T-helper 1 cell treated with Interleukin-12 subunit alpha and Interleukin-12 subunit beta and Interleukin-4 antibody, amounts not matched to agents 30 μg/mL and 1 μg/mL, for 36 hours (primary cell): ENCODE measurements around the gene RNF224.
A peak's percentile ranks its signal among the peaks of the same experiment; 100 is the strongest.
"Not testable (repeated sequence)": the region's sequence is repeated elsewhere in the genome, so short reads cannot be mapped to it uniquely, and the experiment has no call there.

Source experiments
- H3K27ac Mint-ChIP-seq: one replicate; pipeline ENCODE4 v1.8.0; 2021; ENCODE audit warnings: mild to moderate bottlenecking, mixed read lengths
- H3K27me3 Mint-ChIP-seq: one replicate; pipeline ENCODE4 v1.8.0; 2021; ENCODE audit warnings: low read depth, mixed read lengths
- H3K36me3 Mint-ChIP-seq: one replicate; pipeline ENCODE4 v1.8.0; 2021; ENCODE audit warnings: low read depth, mixed read lengths
- H3K4me1 Mint-ChIP-seq: one replicate; pipeline ENCODE4 v1.8.0; 2021; ENCODE audit warnings: low read depth, mixed read lengths
- H3K4me3 Mint-ChIP-seq: one replicate; pipeline ENCODE4 v1.8.0; 2021; ENCODE audit warnings: mild to moderate bottlenecking, moderate library complexity, mixed read lengths
- H3K9me3 Mint-ChIP-seq: one replicate; pipeline ENCODE4 v1.8.0; 2021; ENCODE audit warnings: mixed read lengths

Gene RNF224

DNA sequence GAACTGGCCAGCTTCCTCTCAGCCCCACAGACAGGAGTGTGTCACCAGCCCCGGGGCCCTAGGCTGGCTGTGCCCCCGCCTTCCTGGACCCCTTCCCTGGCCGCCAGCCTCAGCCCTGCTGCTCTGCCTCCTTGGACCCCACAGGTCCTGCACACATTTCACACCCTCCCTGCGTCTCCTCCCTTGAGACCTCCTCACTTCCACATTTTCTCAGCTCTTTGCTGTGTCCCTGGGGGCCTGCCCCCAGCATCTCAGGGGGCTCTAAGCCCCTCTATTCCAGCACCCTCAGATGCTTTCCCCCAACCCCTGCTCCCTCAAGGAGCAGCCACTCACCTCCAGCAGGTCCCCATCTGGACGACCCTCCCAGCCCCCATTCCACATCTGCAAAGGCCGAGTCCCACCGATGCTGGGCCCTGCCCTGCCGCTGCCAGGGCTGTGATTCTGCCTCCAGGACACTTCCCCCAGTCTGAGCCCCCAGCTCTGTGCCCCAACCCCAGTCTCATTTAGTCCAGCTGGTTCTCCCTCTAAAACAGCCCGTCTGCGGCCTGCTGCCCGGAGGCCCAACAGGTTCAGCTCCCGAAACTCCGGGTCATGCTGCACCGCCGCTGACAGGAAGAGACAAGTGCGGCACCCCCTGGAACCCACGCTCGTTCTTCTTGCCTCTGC, 7.6 kb downstream of the RNF224 start:
- H3K9me3 Mint-ChIP-seq = no peaks in the 10 kb centered on the region
- no peaks in the 10 kb centered on the region for H3K27me3 Mint-ChIP-seq
- H3K4me1 Mint-ChIP-seq = peaks cover 2% of the 10 kb centered on the region
- H3K27ac Mint-ChIP-seq = no peak overlapping the region
- no peaks in the 10 kb centered on the region for H3K36me3 Mint-ChIP-seq
- no peak overlapping the region for H3K4me3 Mint-ChIP-seq

DNA sequence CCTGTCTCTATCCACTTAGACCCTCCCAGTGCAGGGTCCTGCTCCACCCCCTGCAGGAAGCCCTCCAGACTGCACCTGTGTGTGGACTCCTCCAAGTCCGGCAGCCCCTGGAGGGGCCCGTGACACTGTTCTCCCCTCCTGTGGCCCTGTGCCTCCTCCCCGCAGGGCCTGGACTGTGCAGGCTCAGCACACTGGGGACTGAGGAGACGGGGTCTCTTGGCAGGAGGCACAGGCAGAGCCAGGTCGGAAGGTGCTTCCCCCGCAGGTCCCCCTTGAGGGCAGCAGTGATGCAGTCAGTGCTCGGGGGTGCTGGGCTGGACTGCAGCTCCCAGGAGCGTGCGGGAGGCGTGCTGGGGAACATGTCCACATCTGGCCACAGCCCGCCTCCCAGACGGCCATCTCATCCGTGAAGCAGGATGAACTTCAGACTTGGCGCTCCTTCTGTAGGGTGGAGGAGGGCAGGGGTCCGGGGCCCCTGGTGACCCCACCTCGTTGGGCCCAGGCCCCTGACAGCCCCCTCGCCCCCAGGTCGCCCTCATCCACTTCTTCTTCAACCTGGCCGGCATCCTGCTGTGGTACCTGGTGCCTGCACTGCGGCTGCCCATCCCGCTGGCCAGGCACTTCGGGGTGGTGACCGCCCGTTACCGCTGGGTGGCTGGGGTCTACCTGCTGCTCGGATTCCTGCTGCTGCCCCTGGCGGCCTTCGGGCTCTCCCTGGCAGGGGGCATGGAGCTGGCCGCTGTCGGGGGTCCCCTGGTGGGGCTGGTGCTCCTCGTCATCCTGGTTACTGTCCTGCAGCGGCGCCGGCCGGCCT, 8.3 kb downstream of the RNF224 start:
- H3K9me3 Mint-ChIP-seq = no peaks in the 10 kb centered on the region
- no peaks in the 10 kb centered on the region for H3K27me3 Mint-ChIP-seq
- H3K36me3 Mint-ChIP-seq = no peaks in the 10 kb centered on the region
- no peak overlapping the region for H3K27ac Mint-ChIP-seq
- no peak overlapping the region for H3K4me3 Mint-ChIP-seq
- peaks cover 2% of the 10 kb centered on the region for H3K4me1 Mint-ChIP-seq

DNA sequence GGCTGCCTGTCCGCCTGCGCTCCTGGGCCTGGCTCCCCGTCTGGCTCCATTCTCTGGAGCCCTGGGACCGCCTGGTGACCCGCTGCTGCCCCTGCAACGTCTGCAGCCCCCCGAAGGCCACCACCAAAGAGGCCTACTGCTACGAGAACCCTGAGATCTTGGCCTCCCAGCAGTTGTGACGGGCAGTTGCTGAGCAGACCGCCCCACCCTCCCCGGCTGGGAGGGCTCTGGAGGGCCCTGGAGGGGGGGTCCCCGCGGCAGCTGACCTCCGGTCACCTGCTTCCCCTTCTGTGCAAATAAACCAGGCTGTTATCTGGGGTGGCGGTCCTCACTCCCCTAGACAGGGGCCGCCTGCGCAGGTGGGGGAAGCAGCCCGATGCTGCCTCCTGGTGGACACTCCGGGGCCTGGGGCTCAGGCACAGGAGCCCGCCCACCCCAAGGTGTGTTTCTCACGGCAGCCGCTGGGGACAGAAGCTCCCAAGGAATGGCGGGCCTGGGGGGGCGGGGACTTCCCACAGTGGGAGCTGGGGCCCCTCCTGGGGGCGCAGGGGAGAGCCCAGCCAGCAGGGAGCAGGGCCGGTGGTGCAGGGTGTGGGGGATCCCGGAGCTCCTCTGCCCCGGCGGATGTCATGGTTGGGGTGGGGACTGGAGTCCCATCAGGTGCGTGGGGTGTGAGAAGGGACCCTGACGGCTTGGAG, 9.1 kb downstream of the RNF224 start:
- Mint-ChIP-seq H3K4me1 (peaks cover 2% of the 10 kb centered on the region), H3K36me3 (peaks cover 4% of the 10 kb centered on the region), H3K27me3 (no peaks in the 10 kb centered on the region), H3K27ac (no peak overlapping the region), H3K9me3 (no peaks in the 10 kb centered on the region), H3K4me3 (no peak overlapping the region)

DNA sequence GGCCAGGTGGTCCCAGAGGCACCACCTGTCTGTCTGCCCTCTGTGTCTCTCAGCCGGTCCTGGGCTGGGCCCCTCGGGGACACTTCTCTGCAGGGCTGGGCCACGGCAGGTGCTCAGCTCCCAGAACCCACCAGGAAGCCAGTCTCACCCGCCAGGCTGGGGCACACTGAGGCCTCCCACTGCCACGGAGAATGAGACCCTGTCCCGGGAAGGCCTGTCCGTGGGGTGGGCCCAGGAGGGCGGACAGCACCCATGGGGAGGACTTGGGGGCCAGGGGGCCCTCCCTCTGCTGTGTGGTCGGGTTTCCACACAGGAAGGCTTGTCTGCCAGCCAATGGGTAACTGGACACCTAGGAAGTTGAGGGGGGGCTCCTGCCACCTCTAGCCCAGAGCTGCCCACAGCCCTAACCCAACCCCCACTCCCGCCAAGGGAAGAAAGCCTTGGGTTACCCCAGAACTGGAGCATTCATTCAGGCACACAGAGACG, 9.7 kb downstream of the RNF224 start:
- no peak overlapping the region for H3K27ac Mint-ChIP-seq
- no peak overlapping the region for H3K4me3 Mint-ChIP-seq
- H3K27me3 Mint-ChIP-seq = no peaks in the 10 kb centered on the region
- no peaks in the 10 kb centered on the region for H3K9me3 Mint-ChIP-seq
- H3K4me1 Mint-ChIP-seq = peaks cover 2% of the 10 kb centered on the region
- peaks cover 4% of the 10 kb centered on the region for H3K36me3 Mint-ChIP-seq

DNA sequence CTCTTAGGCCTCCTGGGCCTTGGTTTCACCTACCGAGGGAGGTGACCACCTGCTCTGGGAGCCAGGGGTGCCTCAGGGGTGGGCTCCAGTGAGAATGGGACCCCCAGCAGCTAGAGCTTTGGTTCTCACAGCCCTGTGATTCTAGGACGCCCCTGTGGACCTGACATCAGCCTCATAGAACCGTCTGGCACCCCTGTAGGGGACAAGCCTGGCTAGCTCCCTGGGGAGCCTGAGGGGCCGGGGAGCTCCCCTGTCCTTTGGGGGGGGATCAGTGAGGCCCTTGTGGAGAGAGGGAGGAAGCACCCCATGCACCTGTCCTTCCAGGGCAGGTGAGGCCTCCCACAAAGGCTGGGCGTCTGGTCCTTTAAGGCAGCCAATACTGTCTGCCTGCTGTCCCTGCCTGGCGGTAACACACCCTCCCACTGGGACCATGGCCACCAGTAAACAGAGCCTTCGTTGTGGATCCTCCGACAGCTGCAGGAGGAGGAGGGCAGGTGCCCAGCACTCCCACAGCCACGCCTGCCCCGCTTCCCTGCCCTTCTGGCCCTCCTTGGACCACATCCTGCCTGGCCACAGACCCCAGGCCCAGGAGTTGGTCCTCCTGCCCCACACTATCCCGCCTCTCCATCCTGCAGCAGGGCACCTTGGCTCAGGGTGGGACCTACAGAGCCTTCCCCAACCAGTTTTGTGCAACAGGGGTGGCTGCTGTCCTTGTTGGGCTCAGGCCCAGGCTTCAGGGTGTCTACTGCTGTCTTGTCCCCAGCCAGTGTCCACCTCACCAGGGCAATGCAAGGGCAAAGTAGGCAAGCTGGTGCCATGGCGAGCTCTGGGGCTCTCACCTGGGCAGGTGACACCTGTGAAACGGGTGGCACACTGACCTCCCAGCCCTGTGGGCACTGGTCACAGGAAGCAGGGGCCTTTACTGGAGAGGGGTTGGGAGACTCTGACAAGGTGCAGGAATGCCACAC, 10.7 kb downstream of the RNF224 start:
- Mint-ChIP-seq H3K27ac (no peak overlapping the region), H3K4me3 (no peak overlapping the region)

DNA sequence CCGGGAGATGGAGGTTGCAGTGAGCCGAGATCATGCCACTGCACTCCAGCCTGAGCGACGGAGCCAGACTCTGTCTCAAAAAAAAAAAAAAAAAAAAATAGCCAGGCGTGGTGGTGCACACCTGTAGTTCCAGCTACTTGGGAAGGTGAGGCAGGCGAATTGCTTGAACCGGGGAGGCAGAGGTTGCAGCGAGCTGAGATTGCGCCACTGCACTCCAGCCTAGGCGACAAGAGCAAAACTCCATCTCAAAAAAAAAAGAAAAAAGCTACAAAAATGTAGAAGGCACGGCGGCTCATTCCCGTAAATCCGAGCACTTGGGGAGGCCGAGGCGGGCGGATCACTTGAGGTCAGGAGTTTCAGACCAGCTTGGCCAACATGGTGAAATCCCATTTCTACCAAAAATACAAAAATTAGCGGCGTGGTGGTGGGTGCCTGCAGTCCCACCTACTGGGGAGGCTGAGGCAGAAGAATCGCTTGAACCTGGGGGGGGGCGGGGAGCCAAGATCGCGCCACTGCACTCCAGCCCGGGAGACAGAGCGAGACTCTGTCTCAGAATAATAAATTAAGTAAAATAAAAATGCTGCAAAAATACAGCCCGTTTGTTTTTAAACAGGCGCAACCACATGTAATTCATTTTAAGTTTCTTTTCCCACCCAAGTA, 12.4 kb downstream of the RNF224 start:
- H3K9me3 Mint-ChIP-seq, H3K27me3 Mint-ChIP-seq: not testable (repeated sequence)
- Mint-ChIP-seq H3K4me1 (peaks cover 23% of the 10 kb centered on the region), H3K36me3 (peaks cover 24% of the 10 kb centered on the region), H3K27ac (peak overlapping the region; percentile 49), H3K4me3 (peak overlapping the region; percentile 75)

More for the DNA sequence above, 10.7 kb downstream of the RNF224 start:
- Mint-ChIP-seq H3K4me1 (peaks cover 11% of the 10 kb centered on the region), H3K27me3 (no peaks in the 10 kb centered on the region), H3K9me3 (no peaks in the 10 kb centered on the region), H3K36me3 (peaks cover 13% of the 10 kb centered on the region)

DNA sequence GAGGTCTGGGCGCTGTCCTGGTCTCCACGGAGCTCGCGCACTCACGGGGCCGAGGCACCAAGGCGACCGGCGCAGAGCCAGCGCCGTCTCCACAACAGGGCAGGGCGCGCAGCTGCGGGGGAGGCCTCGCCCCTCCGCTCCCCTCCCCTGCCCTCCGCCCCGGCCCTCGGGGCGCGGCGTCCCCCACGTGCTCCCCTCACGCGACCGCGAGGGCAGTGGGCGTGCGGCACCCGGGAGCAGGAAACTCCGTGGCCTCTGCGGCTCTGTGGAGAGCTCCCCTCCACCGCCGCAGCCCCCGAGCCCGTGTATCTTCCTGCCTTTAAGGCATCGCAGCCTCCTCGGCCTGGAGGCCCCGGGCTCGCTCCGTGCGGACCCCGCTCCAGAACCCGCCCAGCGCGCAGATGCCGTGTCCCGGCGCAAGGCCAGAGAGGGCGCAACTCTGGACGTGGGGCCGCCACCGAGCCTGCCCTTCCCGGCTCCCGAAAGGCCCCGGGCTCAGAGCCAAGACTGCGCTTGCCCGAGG, 13.1 kb downstream of the RNF224 start:
- H3K9me3 Mint-ChIP-seq = no peaks in the 10 kb centered on the region
- peak overlapping the region; percentile 75 for H3K4me3 Mint-ChIP-seq
- H3K36me3 Mint-ChIP-seq = peaks cover 24% of the 10 kb centered on the region
- H3K4me1 Mint-ChIP-seq = peaks cover 23% of the 10 kb centered on the region
- peak overlapping the region; percentile 45 for H3K27ac Mint-ChIP-seq
- no peaks in the 10 kb centered on the region for H3K27me3 Mint-ChIP-seq

DNA sequence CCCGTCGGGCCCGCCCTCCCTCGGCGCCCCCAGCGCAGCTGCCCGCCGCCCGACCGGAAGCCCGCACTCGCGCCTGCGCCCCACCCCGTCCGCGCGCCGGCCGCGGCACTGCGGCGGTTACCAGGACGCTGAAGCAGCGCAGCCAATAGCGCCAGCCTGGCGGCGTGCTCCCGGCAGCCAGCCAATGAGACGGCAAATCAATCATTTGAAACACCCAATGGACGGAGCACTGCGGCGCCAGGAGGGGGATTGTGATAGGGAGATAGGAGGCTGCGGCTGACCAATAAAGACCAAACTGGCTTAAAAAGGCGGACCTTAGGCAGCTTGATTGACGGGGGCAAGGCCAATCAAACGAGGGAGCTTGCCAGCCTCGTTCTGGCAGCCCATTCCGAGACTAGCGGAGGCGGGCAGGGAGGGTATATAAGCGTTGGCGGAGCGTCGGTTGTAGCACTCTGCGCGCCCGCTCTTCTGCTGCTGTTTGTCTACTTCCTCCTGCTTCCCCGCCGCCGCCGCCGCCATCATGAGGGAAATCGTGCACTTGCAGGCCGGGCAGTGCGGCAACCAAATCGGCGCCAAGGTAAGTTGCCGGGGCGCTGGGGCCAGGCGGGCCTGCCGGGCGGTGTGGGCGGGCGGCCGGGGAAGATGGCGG, 13.7 kb downstream of the RNF224 start, which contains the start of gene TUBB4B:
TSS of gene TUBB4B (plus strand) at position 447 of the 649 bp plus-strand sequence. CDS start at position 521, 74 bp downstream.
- no peaks in the 10 kb centered on the region for H3K27me3 Mint-ChIP-seq
- peaks cover 23% of the 10 kb centered on the region for H3K4me1 Mint-ChIP-seq
- peak within 1 kb of the TSS; percentile 87 for H3K4me3 Mint-ChIP-seq
- H3K9me3 Mint-ChIP-seq = no peaks in the 10 kb centered on the region
- peak within 1 kb of the TSS; percentile 90 for H3K27ac Mint-ChIP-seq
- H3K36me3 Mint-ChIP-seq = peaks cover 24% of the 10 kb centered on the region

DNA sequence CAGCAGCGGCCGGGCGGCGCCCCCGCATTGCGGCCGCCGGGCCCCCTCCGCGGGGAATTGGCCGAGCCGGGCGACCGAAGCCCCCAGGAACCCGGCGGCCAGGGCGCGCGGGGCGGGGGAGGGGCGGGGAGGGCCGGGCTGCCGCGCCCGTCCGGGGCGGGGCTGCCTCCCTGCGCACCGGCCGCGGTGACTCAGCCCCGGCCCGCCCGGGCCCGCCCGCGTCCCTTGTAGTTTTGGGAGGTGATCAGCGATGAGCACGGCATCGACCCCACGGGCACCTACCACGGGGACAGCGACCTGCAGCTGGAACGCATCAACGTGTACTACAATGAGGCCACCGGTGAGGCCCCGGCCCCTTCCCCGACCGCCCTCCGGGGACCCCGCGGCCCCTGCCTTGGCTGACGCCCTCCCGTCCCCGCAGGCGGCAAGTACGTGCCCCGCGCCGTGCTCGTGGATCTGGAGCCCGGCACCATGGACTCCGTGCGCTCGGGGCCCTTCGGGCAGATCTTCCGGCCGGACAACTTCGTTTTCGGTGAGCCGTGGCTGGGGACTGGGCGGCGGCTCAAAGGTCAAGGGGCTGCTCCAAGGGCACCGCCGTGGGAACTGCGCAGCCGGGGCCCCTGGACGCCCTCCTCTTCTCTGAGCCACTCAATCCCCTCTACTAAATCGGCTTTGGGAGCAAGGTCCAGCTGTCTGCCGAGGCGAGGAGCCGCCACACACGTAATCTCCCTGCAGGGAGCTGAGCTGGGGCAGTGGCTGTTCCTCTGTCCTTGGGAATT, 14.4 kb downstream of the RNF224 start:
- Mint-ChIP-seq H3K36me3 (peaks cover 24% of the 10 kb centered on the region), H3K27ac (peak overlapping the region; percentile 52), H3K4me1 (peaks cover 23% of the 10 kb centered on the region), H3K4me3 (peak overlapping the region; percentile 85), H3K9me3 (no peaks in the 10 kb centered on the region), H3K27me3 (no peaks in the 10 kb centered on the region)

DNA sequence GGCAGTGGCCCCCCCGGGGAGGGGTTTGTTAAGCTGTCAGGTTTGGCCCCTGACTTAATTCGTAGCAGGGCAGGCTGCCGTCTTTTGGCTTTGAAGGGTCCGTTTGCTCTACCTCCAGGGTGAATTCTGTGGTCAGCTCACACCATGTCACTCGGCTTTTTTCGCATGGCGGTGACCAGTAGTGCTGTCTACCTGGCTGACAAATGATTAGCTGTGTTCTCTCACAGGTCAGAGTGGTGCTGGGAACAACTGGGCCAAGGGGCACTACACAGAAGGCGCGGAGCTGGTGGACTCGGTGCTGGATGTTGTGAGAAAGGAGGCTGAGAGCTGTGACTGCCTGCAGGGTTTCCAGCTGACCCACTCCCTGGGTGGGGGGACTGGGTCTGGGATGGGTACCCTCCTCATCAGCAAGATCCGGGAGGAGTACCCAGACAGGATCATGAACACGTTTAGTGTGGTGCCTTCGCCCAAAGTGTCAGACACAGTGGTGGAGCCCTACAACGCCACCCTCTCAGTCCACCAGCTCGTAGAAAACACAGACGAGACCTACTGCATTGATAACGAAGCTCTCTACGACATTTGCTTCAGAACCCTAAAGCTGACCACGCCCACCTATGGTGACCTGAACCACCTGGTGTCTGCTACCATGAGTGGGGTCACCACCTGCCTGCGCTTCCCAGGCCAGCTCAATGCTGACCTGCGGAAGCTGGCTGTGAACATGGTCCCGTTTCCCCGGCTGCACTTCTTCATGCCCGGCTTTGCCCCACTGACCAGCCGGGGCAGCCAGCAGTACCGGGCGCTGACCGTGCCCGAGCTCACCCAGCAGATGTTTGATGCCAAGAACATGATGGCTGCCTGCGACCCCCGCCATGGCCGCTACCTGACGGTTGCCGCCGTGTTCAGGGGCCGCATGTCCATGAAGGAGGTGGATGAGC, 15.2 kb downstream of the RNF224 start:
- Mint-ChIP-seq H3K27ac (peak overlapping the region; percentile 77), H3K36me3 (peaks cover 24% of the 10 kb centered on the region), H3K4me3 (peak overlapping the region; percentile 85), H3K9me3 (no peaks in the 10 kb centered on the region), H3K27me3 (no peaks in the 10 kb centered on the region), H3K4me1 (peaks cover 23% of the 10 kb centered on the region)

DNA sequence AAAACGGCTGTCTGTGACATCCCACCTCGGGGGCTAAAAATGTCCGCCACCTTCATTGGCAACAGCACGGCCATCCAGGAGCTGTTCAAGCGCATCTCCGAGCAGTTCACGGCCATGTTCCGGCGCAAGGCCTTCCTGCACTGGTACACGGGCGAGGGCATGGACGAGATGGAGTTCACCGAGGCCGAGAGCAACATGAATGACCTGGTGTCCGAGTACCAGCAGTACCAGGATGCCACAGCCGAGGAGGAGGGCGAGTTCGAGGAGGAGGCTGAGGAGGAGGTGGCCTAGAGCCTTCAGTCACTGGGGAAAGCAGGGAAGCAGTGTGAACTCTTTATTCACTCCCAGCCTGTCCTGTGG, 15.9 kb downstream of the RNF224 start:
- H3K27ac Mint-ChIP-seq = peak overlapping the region; percentile 41
- H3K4me3 Mint-ChIP-seq = peak overlapping the region; percentile 59
- H3K4me1 Mint-ChIP-seq = peaks cover 23% of the 10 kb centered on the region

More for the DNA sequence above, 15.9 kb downstream of the RNF224 start:
- not testable (repeated sequence) for H3K27me3 Mint-ChIP-seq, H3K9me3 Mint-ChIP-seq
- H3K36me3 Mint-ChIP-seq = peaks cover 24% of the 10 kb centered on the region
